Forelimb muscle (tissue), 1 donor: ENCODE measurements around the gene CPEB1. TPM values are rescaled to one million over a fixed set of nuclear protein-coding genes. Genes with fewer than 3 reads are reported as not detected.
"Not testable (repeated sequence)": the region's sequence is repeated elsewhere in the genome, so short reads cannot be mapped to it uniquely, and the experiment has no call there.

ENCODE experiments used
- DNase-seq: peaks from one replicate; pipeline ENCODE4 v3.0.0-alpha.2; 2013; ENCODE audit warnings: low read depth
- polyA plus RNA-seq: library from polyadenylated mRNA; unstranded; fragments of 120-200 nt; gene quantifications from one replicate; pipeline ENCODE4 v1.2.1, GENCODE V29; 2013; ENCODE audit not compliant: insufficient read length

The CPEB1 gene
- polyA plus RNA-seq, 1 donor, result 0.87 TPM

GRCh38 chr15:82530006-82530405 lies 117.2 kb downstream of the CPEB1 start:
- no peak for DNase-seq

- DNase-seq, result not testable (repeated sequence)
Observed at GRCh38 chr15:82513587-82513986, 133.6 kb downstream of the CPEB1 start.

GRCh38 chr15:82507693-82508092 lies 139.5 kb downstream of the CPEB1 start:
- DNase-seq, result not testable (repeated sequence)

GRCh38 chr15:82507087-82507486 lies 140.1 kb downstream of the CPEB1 start:
- DNase-seq, result not testable (repeated sequence)

GRCh38 chr15:82505842-82506241 lies 141.3 kb downstream of the CPEB1 start:
- not testable (repeated sequence) for DNase-seq

GRCh38 chr15:82504074-82504473 lies 143.1 kb downstream of the CPEB1 start:
- DNase-seq, result not testable (repeated sequence)

GRCh38 chr15:82502700-82503339 lies 144.3 kb downstream of the CPEB1 start:
- not testable (repeated sequence) for DNase-seq

GRCh38 chr15:82500772-82501171 lies 146.4 kb downstream of the CPEB1 start:
- DNase-seq, result not testable (repeated sequence)

- DNase-seq, result not testable (repeated sequence)
Observed at GRCh38 chr15:82497978-82498377, 149.2 kb downstream of the CPEB1 start.

Other genes with a start within 250 kb of the CPEB1 start
- 3.9 TPM for gene GOLGA6L9, start 217.5 kb downstream of the CPEB1 start, polyA plus RNA-seq
- 3,051 TPM for gene RPS17, start 106.9 kb downstream of the CPEB1 start, polyA plus RNA-seq
- gene AP3B2, start 62.5 kb upstream of the CPEB1 start, polyA plus RNA-seq, result 0.29 TPM
- 65.9 TPM for gene FSD2, start 158.7 kb upstream of the CPEB1 start, polyA plus RNA-seq
- gene WHAMM, start 162.3 kb upstream of the CPEB1 start, polyA plus RNA-seq, result 11.4 TPM